Testis (tissue), 2 donors: Measurements from ENCODE around the gene CTH.

Experiments used
- CTCF ChIP-seq, 3 experiments: fragments of 450-650 bp in 2 of 3; fragments of 200-600 bp in 1 of 3; sonication (generic) in 1 of 3; IDR thresholded peaks; one replicate each; pipeline ENCODE4 v1.5.1; 2016 to 2019; ENCODE audit warnings: antibody characterized with exemption in 3 of 3, mild to moderate bottlenecking in 2 of 3, moderate library complexity in 1 of 3
- POLR2A ChIP-seq: fragments of 450-650 bp; IDR thresholded peaks from one replicate; pipeline ENCODE4 v1.6.1; 2017; ENCODE audit warnings: antibody characterized with exemption, mild to moderate bottlenecking, moderate library complexity

GRCh38 chr1:70409136-70409535 lies 1.9 kb upstream of the CTH start:
- TF ChIP-seq CTCF (IDR thresholded peaks at IDR 0.05), result no peak
- TF ChIP-seq POLR2A, result no peak
